Loucy (cell line): Measurements from ENCODE around the gene FLT3.

Experiments used
- H2AFZ ChIP-seq: fragments of 200-600 bp; sonication (generic); 2 replicates; pipeline ENCODE4 v1.6.0; 2016; ENCODE audit warnings: antibody characterized with exemption, mild to moderate bottlenecking, low read length, moderate library complexity
- H3F3A ChIP-seq: fragments of 200-600 bp; 2 replicates; pipeline ENCODE4 v1.6.0; 2016; ENCODE audit warnings: antibody characterized with exemption, low read depth, mild to moderate bottlenecking
- H3K27me3 ChIP-seq: fragments of 200-600 bp; sonication (generic); 2 replicates; pipeline ENCODE4 v1.6.1; 2014; ENCODE audit warnings: low read length, mild to moderate bottlenecking; ENCODE audit not compliant: insufficient read depth, poor library complexity, severe bottlenecking
- H3K36me3 ChIP-seq: fragments of 200-600 bp; sonication (generic); 2 replicates; pipeline ENCODE4 v1.6.1; 2016; ENCODE audit warnings: low read length; ENCODE audit not compliant: insufficient read depth
- H3K4me1 ChIP-seq: fragments of 200-600 bp; sonication (generic); 2 replicates; pipeline ENCODE4 v1.5.1; 2014; ENCODE audit warnings: low read length, mild to moderate bottlenecking; ENCODE audit not compliant: insufficient read depth, poor library complexity, severe bottlenecking
- H3K4me2 ChIP-seq: fragments of 200-600 bp; sonication (generic); 2 replicates; pipeline ENCODE4 v1.6.0; 2014; ENCODE audit warnings: antibody characterized with exemption, low read length, low read depth, mild to moderate bottlenecking; ENCODE audit not compliant: poor library complexity, severe bottlenecking
- H3K4me3 ChIP-seq: fragments of 200-600 bp; sonication (generic); 2 replicates; pipeline ENCODE4 v1.5.1; 2014; ENCODE audit warnings: low read length, mild to moderate bottlenecking, mixed read lengths; ENCODE audit not compliant: poor library complexity, severe bottlenecking
- H3K79me2 ChIP-seq: fragments of 200-600 bp; sonication (generic); 2 replicates; pipeline ENCODE4 v1.6.1; 2014; ENCODE audit warnings: low read length; ENCODE audit not compliant: insufficient read depth
- H3K9ac ChIP-seq: fragments of 200-600 bp; sonication (generic); 2 replicates; pipeline ENCODE4 v1.6.0; 2014; ENCODE audit warnings: mild to moderate bottlenecking, low read depth, low read length, moderate library complexity; ENCODE audit not compliant: poor library complexity, severe bottlenecking
- H3K9me2 ChIP-seq: fragments of 200-600 bp; sonication (generic); replicated peaks from 2 replicates; pipeline ENCODE4 v1.6.1; 2016; ENCODE audit warnings: low read depth, low read length, mixed read lengths
- H3K9me3 ChIP-seq: fragments of 200-600 bp; sonication (generic); 2 replicates; pipeline ENCODE4 v1.6.1; 2014; ENCODE audit warnings: mild to moderate bottlenecking, antibody characterized with exemption, low read length, low read depth; ENCODE audit not compliant: insufficient read depth
- H4K20me1 ChIP-seq: fragments of 200-600 bp; sonication (generic); 2 replicates; pipeline ENCODE4 v1.6.0; 2014; ENCODE audit warnings: antibody characterized with exemption, low read length, mild to moderate bottlenecking; ENCODE audit not compliant: insufficient read depth, poor library complexity, severe bottlenecking
- EZH2phosphoT487 ChIP-seq: fragments of 200-600 bp; IDR thresholded peaks from 2 replicates; pipeline ENCODE4 v1.6.1; 2018; ENCODE audit warnings: antibody characterized with exemption, mild to moderate bottlenecking, moderate library complexity, borderline replicate concordance
- TF ChIP-seq, protein P1 (sequence below): fragments of 200-600 bp; sonication (generic); conservative IDR thresholded peaks from 2 replicates; pipeline ENCODE4 v1.5.1; 2014; ENCODE audit warnings: mild to moderate bottlenecking, antibody characterized with exemption, low read length

FLT3 gene

DNA sequence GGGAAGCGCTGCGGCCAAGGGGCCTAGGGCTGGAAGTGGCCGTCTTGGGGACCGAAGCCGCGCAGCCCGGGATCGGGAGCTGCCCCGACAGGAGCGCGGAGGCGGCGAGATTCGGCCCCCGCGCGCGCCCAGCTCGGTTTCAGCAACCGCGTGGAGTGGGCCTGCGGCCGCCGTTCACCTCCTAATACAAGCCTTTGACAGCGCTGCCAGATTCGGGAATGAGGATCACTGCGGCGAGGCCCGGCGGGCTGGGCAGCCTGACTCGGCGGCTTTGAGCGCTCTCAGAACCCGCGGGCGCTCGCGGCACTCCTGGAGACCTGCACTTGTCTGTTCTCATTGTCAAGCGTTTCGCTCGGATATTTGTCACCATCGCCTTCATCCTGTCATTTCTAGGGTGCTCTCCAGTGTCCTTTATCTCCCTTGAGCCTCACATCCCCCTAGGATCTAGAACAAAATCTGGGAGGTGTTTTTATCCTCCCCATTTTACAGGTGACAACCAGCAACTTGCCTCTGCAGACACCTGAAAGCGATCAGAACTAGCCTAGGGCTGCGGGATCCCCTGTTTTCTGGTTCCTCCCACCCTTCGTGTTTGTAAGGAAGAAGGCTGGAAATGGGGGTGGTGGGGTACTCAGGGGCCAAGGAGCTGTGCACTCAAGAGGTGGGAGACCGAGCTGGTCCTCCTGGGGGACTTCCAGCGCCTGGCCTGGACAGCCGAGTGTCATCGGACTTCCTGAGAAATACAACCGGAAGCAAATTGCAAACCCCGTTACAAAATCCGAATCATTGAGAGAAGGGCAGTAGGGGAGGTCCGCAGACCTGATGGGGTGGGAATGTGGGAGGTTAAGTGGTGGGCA lies 129.8 kb downstream of the FLT3 start:
- no peaks in the 10 kb centered on the region for H3K4me1 ChIP-seq

GRCh38 chr13:27969866-27970229 lies 130.5 kb downstream of the FLT3 start:
- Histone ChIP-seq H3K4me1 (no peaks in the 10 kb centered on the region), H3K4me3 (no peak overlapping the region), H3K27me3 (no peaks in the 10 kb centered on the region), H3K9me2 (no peaks in the 10 kb centered on the region), H3K79me2 (no peaks in the 10 kb centered on the region), H2AFZ (no peak overlapping the region), H4K20me1 (no peaks in the 10 kb centered on the region), H3F3A (no peaks in the 10 kb centered on the region), H3K4me2 (no peak overlapping the region), H3K36me3 (no peaks in the 10 kb centered on the region), H3K9ac (no peak overlapping the region), H3K9me3 (no peaks in the 10 kb centered on the region)
- TF ChIP-seq EZH2phosphoT487 = no peak
- TF ChIP-seq, protein P1, sequence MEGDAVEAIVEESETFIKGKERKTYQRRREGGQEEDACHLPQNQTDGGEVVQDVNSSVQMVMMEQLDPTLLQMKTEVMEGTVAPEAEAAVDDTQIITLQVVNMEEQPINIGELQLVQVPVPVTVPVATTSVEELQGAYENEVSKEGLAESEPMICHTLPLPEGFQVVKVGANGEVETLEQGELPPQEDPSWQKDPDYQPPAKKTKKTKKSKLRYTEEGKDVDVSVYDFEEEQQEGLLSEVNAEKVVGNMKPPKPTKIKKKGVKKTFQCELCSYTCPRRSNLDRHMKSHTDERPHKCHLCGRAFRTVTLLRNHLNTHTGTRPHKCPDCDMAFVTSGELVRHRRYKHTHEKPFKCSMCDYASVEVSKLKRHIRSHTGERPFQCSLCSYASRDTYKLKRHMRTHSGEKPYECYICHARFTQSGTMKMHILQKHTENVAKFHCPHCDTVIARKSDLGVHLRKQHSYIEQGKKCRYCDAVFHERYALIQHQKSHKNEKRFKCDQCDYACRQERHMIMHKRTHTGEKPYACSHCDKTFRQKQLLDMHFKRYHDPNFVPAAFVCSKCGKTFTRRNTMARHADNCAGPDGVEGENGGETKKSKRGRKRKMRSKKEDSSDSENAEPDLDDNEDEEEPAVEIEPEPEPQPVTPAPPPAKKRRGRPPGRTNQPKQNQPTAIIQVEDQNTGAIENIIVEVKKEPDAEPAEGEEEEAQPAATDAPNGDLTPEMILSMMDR = no peak

More for the DNA sequence above, 129.8 kb downstream of the FLT3 start:
- no peaks in the 10 kb centered on the region for H3F3A ChIP-seq
- H3K4me3 ChIP-seq = no peak overlapping the region
- no peaks in the 10 kb centered on the region for H4K20me1 ChIP-seq
- H2AFZ ChIP-seq = no peak overlapping the region
- H3K79me2 ChIP-seq = no peaks in the 10 kb centered on the region
- H3K9ac ChIP-seq = no peak overlapping the region
- H3K36me3 ChIP-seq = no peaks in the 10 kb centered on the region
- H3K9me3 ChIP-seq = no peaks in the 10 kb centered on the region
- TF ChIP-seq, protein P1 = no peak
- TF ChIP-seq EZH2phosphoT487 = no peak
- H3K27me3 ChIP-seq = no peaks in the 10 kb centered on the region
- H3K4me2 ChIP-seq = no peak overlapping the region
- no peaks in the 10 kb centered on the region for H3K9me2 ChIP-seq

DNA sequence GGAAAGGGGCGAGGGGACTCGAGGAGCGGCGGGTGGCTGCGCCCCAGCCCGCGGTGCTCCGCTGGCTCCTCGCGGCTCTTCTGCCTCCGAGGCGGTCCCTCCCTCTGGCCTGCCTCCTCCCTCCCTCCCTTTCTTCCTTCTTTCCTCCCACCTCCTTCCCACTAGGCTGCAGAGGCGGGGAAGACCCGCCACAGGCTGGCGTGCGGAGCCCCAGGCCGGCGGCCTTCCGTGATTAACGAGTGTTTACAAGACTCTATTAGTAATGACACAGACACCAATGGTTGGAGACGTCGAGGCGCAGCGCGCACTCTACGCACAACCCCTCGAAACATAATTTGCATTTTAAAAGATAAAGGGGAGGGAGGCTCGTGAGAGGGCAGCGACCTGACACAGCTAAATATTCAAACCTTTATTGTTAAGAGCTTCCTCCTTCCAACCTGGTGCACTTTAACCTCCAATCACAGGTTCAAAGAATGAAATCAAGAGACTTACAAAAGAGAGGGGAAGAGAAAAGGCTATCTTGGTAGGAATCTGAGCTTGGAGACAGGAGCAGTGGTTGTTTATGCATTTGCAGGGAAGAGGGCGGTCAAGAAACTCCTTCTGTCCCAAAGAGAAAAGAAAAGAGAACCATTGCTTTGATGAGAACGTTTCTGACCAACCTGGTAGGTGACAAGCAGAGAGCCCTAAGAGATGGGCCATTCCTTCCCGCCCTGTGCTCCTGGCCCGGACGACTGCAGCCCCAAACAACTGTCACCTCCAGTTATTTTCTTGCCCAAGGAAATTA lies 131.1 kb downstream of the FLT3 start, which contains the start of gene CDX2:
CDX2 (minus strand) TSS at position 234 of the 784 bp plus-strand sequence. CDS start 309 bp downstream, outside the sequence.
- Histone ChIP-seq H4K20me1 (no peaks in the 10 kb centered on the region), H3K36me3 (no peaks in the 10 kb centered on the region), H3K4me1 (no peaks in the 10 kb centered on the region), H3K79me2 (no peaks in the 10 kb centered on the region), H3K9me2 (no peaks in the 10 kb centered on the region), H2AFZ (no peak within 1 kb of the TSS), H3K4me2 (no peak within 1 kb of the TSS), H3K9me3 (no peaks in the 10 kb centered on the region), H3K4me3 (no peak within 1 kb of the TSS), H3F3A (no peaks in the 10 kb centered on the region), H3K27me3 (no peaks in the 10 kb centered on the region), H3K9ac (no peak within 1 kb of the TSS)
- TF ChIP-seq, protein P1 = no peak
- TF ChIP-seq EZH2phosphoT487 = no peak
